ENCODE results near the gene CNBD2. TPM values are rescaled to one million over a fixed set of nuclear protein-coding genes. Genes with fewer than 3 reads are reported as not detected.

CNBD2 gene
- total RNA-seq, 1 donor from 2014 or later = 2.1 TPM

DNA sequence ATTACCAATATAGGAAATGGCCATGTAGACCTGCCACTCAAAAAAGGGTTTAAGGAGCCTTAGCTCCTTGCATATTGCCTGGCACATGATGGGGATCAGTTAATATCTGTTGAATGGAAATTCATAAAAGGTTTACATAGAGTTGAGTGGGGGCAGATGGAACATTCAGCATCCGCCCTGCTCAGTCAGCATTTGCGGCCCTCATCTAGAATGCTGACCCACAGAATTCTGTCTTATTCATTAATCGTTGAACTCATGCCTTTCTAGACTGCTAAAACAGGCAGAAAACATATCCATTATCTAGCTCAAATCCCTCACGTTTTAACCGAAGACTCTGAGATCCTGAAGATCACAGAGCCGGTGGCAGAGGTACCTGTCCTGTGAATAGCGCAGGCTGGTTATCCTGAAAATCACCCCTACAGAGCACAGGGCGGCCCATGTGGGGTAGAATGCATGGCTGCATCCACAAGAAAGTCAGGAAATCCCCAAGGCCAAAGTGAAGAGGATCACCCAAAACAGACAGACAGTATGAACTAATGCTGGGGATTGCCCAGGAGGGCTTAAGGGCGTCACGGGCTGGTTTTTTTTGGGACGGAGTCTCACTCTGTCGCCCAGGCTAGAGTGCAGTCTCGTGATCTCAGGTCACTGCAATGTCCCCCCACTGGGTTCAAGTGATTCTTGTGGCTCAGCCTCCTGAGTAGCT lies 59.9 kb downstream of the CNBD2 start:
- no peak overlapping the region for H3K4me3 ChIP-seq (ENCODE audit: low read depth, low read length)
- TF ChIP-seq, protein P1, sequence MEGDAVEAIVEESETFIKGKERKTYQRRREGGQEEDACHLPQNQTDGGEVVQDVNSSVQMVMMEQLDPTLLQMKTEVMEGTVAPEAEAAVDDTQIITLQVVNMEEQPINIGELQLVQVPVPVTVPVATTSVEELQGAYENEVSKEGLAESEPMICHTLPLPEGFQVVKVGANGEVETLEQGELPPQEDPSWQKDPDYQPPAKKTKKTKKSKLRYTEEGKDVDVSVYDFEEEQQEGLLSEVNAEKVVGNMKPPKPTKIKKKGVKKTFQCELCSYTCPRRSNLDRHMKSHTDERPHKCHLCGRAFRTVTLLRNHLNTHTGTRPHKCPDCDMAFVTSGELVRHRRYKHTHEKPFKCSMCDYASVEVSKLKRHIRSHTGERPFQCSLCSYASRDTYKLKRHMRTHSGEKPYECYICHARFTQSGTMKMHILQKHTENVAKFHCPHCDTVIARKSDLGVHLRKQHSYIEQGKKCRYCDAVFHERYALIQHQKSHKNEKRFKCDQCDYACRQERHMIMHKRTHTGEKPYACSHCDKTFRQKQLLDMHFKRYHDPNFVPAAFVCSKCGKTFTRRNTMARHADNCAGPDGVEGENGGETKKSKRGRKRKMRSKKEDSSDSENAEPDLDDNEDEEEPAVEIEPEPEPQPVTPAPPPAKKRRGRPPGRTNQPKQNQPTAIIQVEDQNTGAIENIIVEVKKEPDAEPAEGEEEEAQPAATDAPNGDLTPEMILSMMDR (conservative IDR thresholded peaks at IDR 0.05; ENCODE audit: low read depth, low read length) = no peak
- no peak for DNase-seq (ENCODE audit: low read depth)

DNA sequence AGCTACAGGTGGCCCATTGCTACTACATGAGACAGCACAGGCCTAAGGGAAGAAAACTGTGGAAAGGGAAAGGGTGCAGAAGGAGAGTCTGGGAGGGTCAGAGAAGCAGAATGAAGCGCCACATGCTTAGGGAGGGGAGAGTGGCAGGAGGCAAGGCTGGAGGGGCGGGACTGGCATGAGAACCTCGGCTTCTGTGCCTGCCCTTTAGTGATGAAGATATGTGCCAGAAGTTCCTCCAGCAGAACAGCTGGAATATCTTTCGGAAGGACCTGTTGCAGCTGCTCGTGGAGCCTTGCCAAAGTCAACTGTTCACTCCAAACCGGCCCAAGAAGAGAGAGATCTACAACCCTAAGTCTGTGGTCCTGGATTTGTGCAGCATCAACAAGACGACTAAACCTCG lies 61.8 kb downstream of the CNBD2 start:
- no peak for DNase-seq (ENCODE audit: low read depth)
- no peak overlapping the region for H3K4me3 ChIP-seq (ENCODE audit: low read depth, low read length)
- TF ChIP-seq, protein P1 (conservative IDR thresholded peaks at IDR 0.05; ENCODE audit: low read depth, low read length) = no peak

DNA sequence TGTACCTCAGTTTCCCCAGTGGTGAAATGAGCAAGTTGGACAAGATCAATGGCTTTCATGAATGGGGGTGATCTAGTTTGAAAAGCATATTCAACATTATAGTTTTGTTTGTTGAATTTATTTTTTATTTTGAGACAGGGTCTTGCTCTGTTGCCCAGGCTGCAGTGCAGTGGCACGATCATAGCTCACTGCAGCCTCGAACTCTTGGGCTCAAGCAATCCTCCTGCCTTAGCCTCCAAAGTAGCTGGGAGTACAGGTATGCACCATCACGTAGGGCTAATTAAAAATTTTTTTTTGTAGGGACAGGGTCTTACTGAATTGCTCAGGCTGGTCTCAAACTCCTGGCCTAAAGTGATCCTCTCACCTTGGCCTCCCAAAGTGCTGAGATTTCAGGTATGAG lies 63.4 kb downstream of the CNBD2 start:
- TF ChIP-seq, protein P1 (conservative IDR thresholded peaks at IDR 0.05; ENCODE audit: low read depth, low read length) = no peak
- no peak overlapping the region for H3K4me3 ChIP-seq (ENCODE audit: low read depth, low read length)

DNA sequence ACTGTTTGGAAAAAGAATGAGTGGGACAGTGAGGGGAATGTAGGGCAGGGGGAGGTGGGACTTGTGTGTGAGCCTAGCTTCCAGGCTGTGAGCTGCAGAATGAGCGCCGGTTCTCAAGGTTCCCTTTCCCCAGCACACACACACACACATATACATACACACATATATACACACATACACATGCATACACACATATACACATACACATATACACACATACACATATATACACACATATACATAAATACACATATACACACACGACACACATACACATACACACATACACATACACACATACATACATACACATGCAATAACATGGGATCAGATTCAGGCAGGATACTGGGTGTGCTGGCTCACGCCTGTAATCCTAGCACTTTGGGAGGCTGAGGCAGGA lies 66.5 kb downstream of the CNBD2 start:
- H3K4me3 ChIP-seq (ENCODE audit: low read depth, low read length) = no peak overlapping the region
- TF ChIP-seq, protein P1 (conservative IDR thresholded peaks at IDR 0.05; ENCODE audit: low read depth, low read length) = no peak
- no peak for DNase-seq (ENCODE audit: low read depth)

More for the DNA sequence above, 63.4 kb downstream of the CNBD2 start:
- DNase-seq (ENCODE audit: low read depth) = no peak

DNA sequence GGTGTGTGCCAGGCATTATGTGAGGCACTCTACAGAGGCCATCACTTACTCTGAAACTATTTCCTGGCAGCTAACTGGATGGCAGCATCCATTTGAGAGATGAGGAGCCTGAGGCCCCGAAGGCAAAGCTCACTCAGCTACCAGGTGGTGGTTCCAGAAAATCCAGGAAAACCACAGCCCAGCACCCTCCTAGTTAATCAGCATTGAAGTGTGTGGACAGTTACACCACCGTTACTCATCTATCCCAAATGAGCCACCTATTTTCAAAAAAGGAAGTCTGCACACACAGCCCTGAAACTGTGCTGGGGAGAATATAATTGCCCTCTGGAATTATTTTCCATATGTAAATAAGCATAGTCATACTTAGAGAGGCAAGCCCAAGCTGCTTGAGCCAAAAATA lies 67.4 kb downstream of the CNBD2 start:
- TF ChIP-seq, protein P1 (conservative IDR thresholded peaks at IDR 0.05; ENCODE audit: low read depth, low read length) = no peak
- DNase-seq (ENCODE audit: low read depth) = no peak
- H3K4me3 ChIP-seq (ENCODE audit: low read depth, low read length) = no peak overlapping the region

DNA sequence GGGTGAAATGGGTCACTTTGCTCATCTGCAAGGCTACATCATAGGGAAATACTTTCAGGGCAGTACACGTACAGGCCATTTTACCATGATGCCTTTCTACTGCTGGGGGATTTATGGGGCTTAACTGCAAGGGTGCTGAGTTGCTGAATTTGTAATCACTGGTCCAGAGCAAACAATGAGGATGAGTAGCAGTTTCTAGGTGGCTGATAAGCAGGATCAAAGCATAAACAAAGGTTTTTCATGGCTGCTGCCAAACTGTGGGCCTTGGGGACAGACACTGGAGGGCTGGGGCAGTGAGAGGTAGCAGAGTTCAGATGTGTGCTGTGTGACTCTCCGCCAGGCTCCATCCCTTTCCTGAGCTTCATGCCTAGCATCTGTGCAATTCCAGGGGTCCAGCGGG lies 68.3 kb downstream of the CNBD2 start:
- no peak overlapping the region for H3K4me3 ChIP-seq (ENCODE audit: low read depth, low read length)
- TF ChIP-seq, protein P1 (conservative IDR thresholded peaks at IDR 0.05; ENCODE audit: low read depth, low read length) = no peak
- DNase-seq (ENCODE audit: low read depth) = no peak

DNA sequence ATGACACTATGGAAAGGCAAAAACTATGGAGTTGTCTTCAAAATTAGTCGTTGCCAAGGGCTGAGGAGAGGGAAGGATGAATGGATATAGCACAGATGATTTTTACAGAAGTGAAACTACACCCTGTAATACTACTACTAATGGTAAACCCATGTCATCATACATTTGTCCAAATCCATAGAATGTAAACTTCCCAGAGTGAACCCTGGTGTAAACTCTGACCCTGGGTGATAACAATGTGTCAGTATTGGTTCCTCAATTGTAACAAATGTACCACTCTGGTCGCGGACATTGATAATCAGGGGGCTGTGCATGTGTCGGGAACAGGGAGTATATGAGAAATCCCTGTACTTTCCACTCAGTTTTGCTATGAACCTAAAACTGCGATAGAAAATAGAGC lies 72.2 kb downstream of the CNBD2 start:
- DNase-seq (ENCODE audit: low read depth) = no peak
- TF ChIP-seq, protein P1 (conservative IDR thresholded peaks at IDR 0.05; ENCODE audit: low read depth, low read length) = no peak

More for the DNA sequence above, 72.2 kb downstream of the CNBD2 start:
- no peak overlapping the region for H3K4me3 ChIP-seq (ENCODE audit: low read depth, low read length)
